ENCODE results near the gene PHF21A. TPM values are rescaled to one million over a fixed set of nuclear protein-coding genes. Genes with fewer than 3 reads are reported as not detected.

The PHF21A gene
- total RNA-seq, 2 donors from 2014 or later = 53.0 to 54.6 TPM

DNA sequence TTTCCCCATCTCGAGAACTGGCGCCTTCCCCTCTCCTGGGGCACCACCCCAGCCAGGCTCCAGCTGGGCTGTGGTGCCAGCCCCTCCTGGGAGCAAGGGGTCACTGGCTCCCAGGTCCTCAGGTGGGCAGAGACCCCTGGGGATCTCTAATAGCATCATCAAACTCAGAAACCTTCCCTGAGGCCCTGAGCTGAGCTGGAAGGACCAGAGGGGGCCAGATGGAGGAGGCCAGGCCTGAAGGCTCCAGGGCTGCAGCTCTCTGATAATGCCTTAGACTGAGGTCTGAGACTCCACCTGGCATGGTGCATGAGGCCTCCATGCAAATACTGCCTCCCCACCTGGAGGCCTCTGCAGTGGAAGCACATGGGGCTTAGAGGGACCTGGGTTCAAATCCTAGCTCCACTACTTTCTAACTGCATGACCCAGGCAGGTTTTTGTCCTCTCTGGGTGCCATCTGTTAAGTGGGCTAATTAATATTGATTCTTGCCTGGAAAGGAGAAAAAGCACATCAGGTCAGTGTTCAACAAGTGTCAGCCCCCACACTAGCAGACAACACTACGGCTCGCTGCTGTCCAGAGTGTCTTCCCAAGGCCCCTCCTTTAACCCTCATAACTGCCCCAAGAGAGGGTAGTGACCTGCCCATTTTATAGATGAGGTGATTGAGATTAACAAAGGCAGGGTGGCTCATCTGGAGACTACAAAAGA lies 234.3 kb downstream of the PHF21A start:
- ATAC-seq = no peak
- Mint-ChIP-seq H3K9me3 (no peaks in the 10 kb centered on the region), H3K27ac (peak overlapping the region in 1 of 2 donors; percentile 40), H3K36me3 (no peaks in the 10 kb centered on the region)
- DNase-seq (ENCODE audit: low spot score in 2 of 2) = no peak

DNA sequence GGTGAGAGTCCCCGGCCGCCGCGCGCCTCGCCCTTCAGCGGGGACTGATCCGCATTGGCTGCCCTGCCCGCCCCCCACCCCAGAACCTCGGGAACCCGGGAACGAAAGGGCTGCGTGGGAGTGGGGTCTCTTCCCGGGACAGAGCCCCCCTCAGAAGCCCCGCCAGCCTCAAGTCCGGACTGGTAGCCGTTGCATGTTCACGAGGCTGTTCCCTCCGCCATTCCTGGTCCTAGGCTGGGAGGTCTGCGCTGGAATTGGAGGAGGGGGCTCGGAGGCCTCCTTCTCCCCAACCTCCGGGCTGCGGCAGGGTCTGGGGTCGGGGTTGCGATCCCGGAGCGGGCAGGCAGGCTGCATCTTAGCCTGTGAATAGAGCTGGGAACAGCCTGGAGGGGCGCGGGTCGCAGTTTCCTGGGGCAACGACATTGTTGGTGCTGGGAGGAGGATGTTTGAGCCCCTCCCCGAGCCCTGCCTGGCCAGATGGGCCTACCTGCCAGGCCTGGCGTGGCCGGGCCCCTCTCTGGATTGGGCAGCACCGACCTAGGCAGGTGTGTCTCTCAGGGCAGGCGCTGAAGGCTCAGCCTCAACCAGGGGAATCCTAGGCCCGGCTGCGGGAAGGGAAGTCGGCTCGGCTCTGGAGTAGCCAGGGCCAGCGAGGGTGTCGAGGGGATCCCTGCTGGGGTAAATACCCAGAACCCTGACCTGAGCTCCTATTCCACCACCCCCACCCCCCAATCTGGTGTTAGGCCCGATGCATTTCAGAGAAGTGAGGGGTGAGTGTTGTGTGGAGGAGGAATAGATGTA lies 235.1 kb downstream of the PHF21A start:
- DNase-seq (ENCODE audit: low spot score in 2 of 2) = no peak
- no peak for ATAC-seq
- Mint-ChIP-seq H3K9me3 (no peaks in the 10 kb centered on the region), H3K27ac (no peak overlapping the region), H3K36me3 (no peaks in the 10 kb centered on the region)

DNA sequence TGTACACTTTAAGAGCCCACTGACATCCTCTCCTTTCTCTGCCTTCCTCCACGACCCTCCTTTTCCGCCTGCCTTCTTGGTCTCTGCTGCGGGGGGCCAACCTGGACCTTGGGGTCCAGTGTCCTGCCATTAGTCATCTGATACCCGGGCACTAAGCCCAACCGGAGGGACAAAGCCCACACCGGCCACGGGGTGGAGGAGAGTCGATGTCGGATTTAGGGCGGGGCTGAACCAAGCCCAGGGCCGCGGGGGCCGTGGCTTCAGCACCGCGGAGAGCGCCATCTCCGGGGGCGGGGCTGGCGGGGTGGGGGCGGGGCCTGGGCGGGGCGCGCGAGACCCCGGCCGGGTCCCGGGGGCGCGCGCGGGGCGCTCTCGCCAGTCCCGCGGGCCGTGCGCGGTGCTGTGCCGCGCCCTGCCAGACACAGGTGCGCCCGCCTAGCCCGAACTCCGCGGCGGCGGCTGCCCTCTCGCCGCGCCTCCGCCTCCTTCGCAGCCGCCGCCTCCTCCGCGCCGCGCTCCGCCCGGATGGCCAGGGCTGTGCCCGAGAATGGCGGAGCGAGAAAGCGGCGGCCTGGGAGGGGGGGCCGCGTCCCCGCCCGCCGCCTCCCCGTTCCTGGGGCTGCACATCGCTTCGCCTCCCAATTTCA lies 235.9 kb downstream of the PHF21A start, which contains the start of gene MAPK8IP1:
TSS of gene MAPK8IP1 (plus strand) at position 378 of the 647 bp plus-strand sequence. CDS start at position 548, 170 bp downstream.
- H3K27ac Mint-ChIP-seq = peak within 1 kb of the TSS in 1 of 2 donors; percentile 21
- no peaks in the 10 kb centered on the region for H3K9me3 Mint-ChIP-seq

DNA sequence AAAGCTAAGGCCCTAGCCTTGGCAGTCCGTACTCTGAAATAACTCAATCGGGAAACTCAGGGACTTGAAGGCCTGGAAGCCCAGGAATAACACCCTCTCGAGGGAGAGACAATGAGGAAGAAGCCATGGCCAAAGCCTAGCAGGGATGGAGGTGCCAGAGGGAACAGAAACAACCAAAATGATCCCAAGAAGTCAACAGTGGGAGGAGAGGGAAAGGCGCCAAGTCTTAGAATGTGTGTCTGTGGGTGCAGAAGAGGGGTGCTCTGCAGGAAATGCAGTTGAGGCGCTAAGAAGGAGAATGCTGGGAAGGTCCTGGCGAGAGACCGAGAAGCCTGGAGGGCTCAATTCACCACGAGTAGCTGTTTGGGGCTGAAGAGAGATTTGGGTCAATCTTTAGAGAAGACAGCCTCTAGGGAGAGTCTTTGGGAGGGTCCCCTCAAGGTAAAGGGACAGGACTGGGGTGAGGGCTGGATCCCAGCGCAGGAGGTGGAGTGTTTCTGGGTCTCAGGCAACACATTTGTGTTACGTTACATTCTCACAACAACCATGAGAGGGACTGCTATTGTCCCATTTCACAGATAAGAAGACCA lies 236.6 kb downstream of the PHF21A start:
- no peak for ATAC-seq
- peaks cover 0 to 5% of the 10 kb centered on the region in 2 donors for H3K36me3 Mint-ChIP-seq
- H3K27ac Mint-ChIP-seq = peak overlapping the region in 1 of 2 donors; percentile 21

More for the DNA sequence above, 235.9 kb downstream of the PHF21A start, which contains the start of gene MAPK8IP1:
- H3K36me3 Mint-ChIP-seq = peaks cover 0 to 4% of the 10 kb centered on the region in 2 donors
- peak in 1 of 2 donors; percentile 70 for DNase-seq (ENCODE audit: low spot score in 2 of 2)
- ATAC-seq = peak; percentile 74 to 85

More for the DNA sequence above, 236.6 kb downstream of the PHF21A start:
- no peak for DNase-seq (ENCODE audit: low spot score in 2 of 2)
- no peaks in the 10 kb centered on the region for H3K9me3 Mint-ChIP-seq

Other genes starting within 250 kb of the PHF21A start
- under 1 TPM; 0.23 to 0.57 TPM for gene MAPK8IP1, start 235.8 kb downstream of the PHF21A start, total RNA-seq
- gene FREY1, start 214.2 kb downstream of the PHF21A start, total RNA-seq = under 1 TPM; 0.64 to 0.91 TPM
- 10 to 100 TPM; 33.9 to 39.4 TPM for gene PEX16, start 203.6 kb downstream of the PHF21A start, total RNA-seq
- 1 to 10 TPM in 1 of 2 donors, under 1 TPM in 1; 0.62 to 1.1 TPM for gene LARGE2, start 198.8 kb downstream of the PHF21A start, total RNA-seq
- gene CREB3L1, start 156.2 kb upstream of the PHF21A start, total RNA-seq = under 1 TPM; 0.14 to 0.61 TPM
- gene DGKZ, start 226.0 kb upstream of the PHF21A start, total RNA-seq = 100 to 1,000 TPM in 1 of 2 donors, 10 to 100 TPM in 1; 88.0 to 108 TPM